HepG2 (cell line): ENCODE data around the gene ARHGAP5.

ENCODE experiments used
- BRCA1 ChIP-seq: sonication (generic); formaldehyde crosslinking; IDR thresholded peaks from 2 replicates; pipeline ENCODE4 v1.4.0; 2020; ENCODE audit warnings: missing genetic modification reagents
- CAMTA2 ChIP-seq: sonication (generic); formaldehyde crosslinking; IDR thresholded peaks from 2 replicates; pipeline ENCODE4 v1.4.0; 2020; ENCODE audit warnings: mild to moderate bottlenecking, missing genetic modification reagents, borderline replicate concordance
- CEBPZ ChIP-seq: IDR thresholded peaks from 2 replicates; pipeline ENCODE4 v1.6.1; 2012; ENCODE audit warnings: low read length, improper control_type of control experiment
- HCFC1 ChIP-seq: fragments of 150-350 bp; IDR thresholded peaks from 2 replicates; pipeline ENCODE4 v1.6.1; 2014; ENCODE audit warnings: low read depth, low read length
- HMGXB3 ChIP-seq: sonication (generic); formaldehyde crosslinking; IDR thresholded peaks from 2 replicates; pipeline ENCODE4 v1.4.0; 2020; ENCODE audit warnings: missing genetic modification reagents, borderline replicate concordance
- PHF21A ChIP-seq: sonication (generic); formaldehyde crosslinking; IDR thresholded peaks from 2 replicates; pipeline ENCODE4 v1.5.0; 2020; ENCODE audit warnings: mild to moderate bottlenecking, missing genetic modification reagents
- ZFX ChIP-seq: sonication (generic); formaldehyde crosslinking; IDR thresholded peaks from 2 replicates; pipeline ENCODE4 v1.4.0; 2020; ENCODE audit warnings: mild to moderate bottlenecking, low read depth, missing genetic modification reagents, moderate library complexity
- TF ChIP-seq, protein P1 (sequence below): sonication (generic); formaldehyde crosslinking; IDR thresholded peaks from 2 replicates; pipeline ENCODE4 v1.9.0; 2022; ENCODE audit warnings: missing genetic modification reagents, mild to moderate bottlenecking, borderline replicate concordance

- TF ChIP-seq CEBPZ (no peak), CAMTA2 (no peak), BRCA1 (CRISPR knock-in tag) (no peak), ZFX (no peak), HMGXB3 (CRISPR knock-in tag) (no peak), PHF21A (no peak), HCFC1 (no peak)
- TF ChIP-seq, protein P1, sequence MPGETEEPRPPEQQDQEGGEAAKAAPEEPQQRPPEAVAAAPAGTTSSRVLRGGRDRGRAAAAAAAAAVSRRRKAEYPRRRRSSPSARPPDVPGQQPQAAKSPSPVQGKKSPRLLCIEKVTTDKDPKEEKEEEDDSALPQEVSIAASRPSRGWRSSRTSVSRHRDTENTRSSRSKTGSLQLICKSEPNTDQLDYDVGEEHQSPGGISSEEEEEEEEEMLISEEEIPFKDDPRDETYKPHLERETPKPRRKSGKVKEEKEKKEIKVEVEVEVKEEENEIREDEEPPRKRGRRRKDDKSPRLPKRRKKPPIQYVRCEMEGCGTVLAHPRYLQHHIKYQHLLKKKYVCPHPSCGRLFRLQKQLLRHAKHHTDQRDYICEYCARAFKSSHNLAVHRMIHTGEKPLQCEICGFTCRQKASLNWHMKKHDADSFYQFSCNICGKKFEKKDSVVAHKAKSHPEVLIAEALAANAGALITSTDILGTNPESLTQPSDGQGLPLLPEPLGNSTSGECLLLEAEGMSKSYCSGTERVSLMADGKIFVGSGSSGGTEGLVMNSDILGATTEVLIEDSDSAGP: no peak
Measured at GRCh38 chr14:32169191-32169590, 92.1 kb downstream of the ARHGAP5 start.
